ENCODE measurements around the gene ADGRF4. TPM values are rescaled to one million over a fixed set of nuclear protein-coding genes. Genes with fewer than 3 reads are reported as not detected.
"Not testable (repeated sequence)": the region's sequence is repeated elsewhere in the genome, so short reads cannot be mapped to it uniquely, and the experiment has no call there.

The ADGRF4 gene
- total RNA-seq, 1 donor: not detected

DNA sequence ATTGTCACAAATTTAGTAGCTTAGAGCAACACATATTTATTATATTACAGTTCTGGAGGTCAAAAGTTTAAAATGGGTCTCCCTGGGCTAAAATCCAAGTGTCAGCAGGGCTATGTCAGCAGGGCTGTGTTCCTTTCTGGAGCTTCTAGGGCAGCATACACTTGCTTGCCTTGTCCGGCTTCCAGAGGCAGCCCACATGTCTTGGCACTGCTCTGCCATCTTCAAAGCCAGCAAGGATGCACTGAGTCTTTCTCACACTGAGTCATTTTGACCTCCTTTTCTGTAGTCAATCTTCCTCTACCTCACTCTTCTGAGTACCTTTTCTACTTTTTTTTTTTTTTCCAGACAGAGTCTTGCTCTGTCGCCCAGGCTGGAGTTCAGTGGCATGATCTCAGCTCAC is 39.0 kb downstream of the ADGRF4 start:
- Histone ChIP-seq H3K4me3 (ENCODE audit: low read length) (no peak overlapping the region), H3K4me1 (ENCODE audit: insufficient read depth, low read length) (no peaks in the 10 kb centered on the region), H3K27me3 (ENCODE audit: insufficient read depth, low read length) (no peaks in the 10 kb centered on the region), H3K9me3 (ENCODE audit: low read depth, low read length) (no peaks in the 10 kb centered on the region)

DNA sequence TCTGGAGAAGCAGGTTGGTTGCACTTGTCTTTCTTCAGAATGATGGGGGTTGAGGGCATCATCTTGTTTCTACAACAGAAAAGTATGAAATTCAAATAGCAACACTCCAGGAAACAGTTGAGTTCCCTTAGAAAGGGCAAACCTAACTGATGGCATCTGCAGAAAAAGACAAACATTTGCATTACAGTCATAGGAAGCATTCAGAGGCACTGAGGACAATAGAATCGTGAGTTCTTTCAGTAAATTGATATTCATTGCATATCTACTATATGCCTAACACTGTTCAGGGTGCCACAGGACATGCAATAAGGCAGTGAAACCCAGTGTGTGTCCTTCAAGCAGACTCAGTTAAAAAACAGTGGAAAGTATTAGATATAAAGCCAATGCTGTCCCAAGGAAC is 42.3 kb downstream of the ADGRF4 start:
- H3K4me1 ChIP-seq (ENCODE audit: insufficient read depth, low read length): no peaks in the 10 kb centered on the region
- H3K9me3 ChIP-seq (ENCODE audit: low read depth, low read length): no peaks in the 10 kb centered on the region
- H3K27me3 ChIP-seq (ENCODE audit: insufficient read depth, low read length): no peaks in the 10 kb centered on the region
- no peak overlapping the region for H3K4me3 ChIP-seq (ENCODE audit: low read length)

DNA sequence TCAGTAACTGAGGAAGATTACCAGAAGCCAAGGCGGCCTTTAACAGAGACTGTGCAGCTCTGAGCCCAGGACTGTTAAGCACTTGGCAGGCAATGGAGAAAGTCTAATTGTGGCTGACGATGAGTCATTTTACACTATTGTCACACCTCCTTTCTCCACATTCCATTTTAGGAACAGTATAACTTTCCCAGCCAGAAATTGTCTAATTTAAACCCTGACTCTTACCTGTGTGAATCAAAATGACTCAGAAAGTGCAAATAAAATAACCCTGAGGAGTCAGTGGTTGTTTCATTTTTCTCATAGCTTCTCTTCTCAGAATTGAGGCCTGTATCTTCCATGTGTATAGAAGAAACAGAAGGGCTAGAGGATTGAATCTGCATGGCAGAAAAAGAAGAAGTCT is 43.4 kb downstream of the ADGRF4 start:
- Histone ChIP-seq H3K9me3 (ENCODE audit: low read depth, low read length) (no peaks in the 10 kb centered on the region), H3K4me3 (ENCODE audit: low read length) (no peak overlapping the region), H3K27me3 (ENCODE audit: insufficient read depth, low read length) (no peaks in the 10 kb centered on the region), H3K4me1 (ENCODE audit: insufficient read depth, low read length) (no peaks in the 10 kb centered on the region)

DNA sequence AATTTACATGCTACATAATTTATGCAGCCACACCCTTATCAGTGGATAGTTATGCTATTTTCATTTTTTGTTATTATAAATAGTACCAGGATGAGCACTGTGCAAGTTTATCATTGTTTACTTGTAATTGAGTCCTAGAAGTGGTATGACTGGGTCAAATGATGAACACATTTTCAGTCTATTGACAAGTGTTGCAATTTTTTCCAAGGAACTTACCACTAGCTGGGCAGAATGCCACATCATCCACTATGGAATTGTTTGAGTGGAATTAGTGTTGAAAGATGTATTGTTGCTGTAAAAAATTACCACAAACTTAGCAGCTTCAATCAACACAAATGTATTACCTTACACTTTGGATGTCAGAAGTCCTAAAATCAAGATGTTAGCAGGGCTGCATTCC is 45.4 kb downstream of the ADGRF4 start:
- Histone ChIP-seq H3K9me3 (ENCODE audit: low read depth, low read length) (no peaks in the 10 kb centered on the region), H3K27me3 (ENCODE audit: insufficient read depth, low read length) (no peaks in the 10 kb centered on the region), H3K4me1 (ENCODE audit: insufficient read depth, low read length) (no peaks in the 10 kb centered on the region), H3K4me3 (ENCODE audit: low read length) (no peak overlapping the region)

DNA sequence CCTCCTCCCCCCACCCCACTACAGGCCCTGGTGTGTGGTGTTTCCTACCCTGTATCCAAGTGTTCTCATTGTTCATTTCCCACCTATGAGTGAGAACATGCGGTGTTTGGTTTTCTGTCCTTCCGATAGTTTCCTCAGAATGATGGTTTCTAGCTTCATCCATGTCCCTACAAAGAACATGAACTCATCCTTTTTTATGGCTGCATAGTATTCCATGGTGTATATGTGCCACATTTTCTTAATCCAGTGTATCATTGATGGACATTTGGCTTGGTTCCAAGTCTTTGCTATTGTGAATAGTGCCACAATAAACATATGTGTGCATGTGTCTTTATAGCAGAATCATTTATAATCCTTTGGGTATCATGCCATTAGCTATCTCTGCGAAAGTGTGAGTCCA is 46.9 kb downstream of the ADGRF4 start:
- not testable (repeated sequence) for H3K27me3 ChIP-seq (ENCODE audit: insufficient read depth, low read length); H3K9me3 ChIP-seq (ENCODE audit: low read depth, low read length); H3K4me3 ChIP-seq (ENCODE audit: low read length); H3K4me1 ChIP-seq (ENCODE audit: insufficient read depth, low read length)

DNA sequence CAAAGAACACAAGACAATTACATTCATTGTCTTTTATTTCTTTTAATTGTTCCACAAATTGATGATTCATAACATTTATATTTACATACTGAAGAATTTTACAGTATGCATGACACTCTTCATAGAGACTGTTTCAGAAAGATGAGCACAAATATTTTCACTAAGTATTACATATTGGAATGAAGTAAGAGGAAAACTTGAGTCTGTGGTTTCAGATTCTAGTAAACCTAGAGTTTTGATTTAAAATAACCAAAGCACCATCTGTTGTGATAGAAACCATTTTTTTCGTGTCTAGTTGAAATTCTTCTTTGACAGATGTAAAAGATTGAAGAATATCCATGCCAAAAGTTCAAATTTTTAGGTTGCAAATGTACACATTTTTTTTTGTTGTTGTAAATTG is 51.4 kb downstream of the ADGRF4 start:
- Histone ChIP-seq H3K4me3 (ENCODE audit: low read length) (no peak overlapping the region), H3K9me3 (ENCODE audit: low read depth, low read length) (no peaks in the 10 kb centered on the region), H3K27me3 (ENCODE audit: insufficient read depth, low read length) (no peaks in the 10 kb centered on the region), H3K4me1 (ENCODE audit: insufficient read depth, low read length) (no peaks in the 10 kb centered on the region)

DNA sequence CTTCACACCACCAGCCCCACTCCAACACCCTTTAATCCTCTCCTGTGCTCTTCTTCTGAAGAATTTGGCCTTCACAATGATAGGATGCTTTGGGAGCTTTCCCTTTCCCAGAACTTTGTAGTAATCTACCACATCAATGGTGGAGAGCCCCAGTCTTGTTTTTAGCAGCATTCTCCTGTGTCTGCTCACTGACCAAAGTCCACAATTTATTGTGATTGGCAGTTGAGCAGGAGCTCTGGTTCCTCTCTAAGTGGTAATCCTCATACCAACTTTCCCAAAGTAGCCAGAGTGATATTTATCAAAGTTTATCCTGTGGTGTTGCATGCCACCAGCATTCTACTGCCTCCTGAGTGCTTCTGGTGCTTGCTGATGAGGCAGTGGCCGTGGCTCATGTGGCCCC is 54.4 kb downstream of the ADGRF4 start:
- no peaks in the 10 kb centered on the region for H3K27me3 ChIP-seq (ENCODE audit: insufficient read depth, low read length)
- no peaks in the 10 kb centered on the region for H3K9me3 ChIP-seq (ENCODE audit: low read depth, low read length)
- no peaks in the 10 kb centered on the region for H3K4me1 ChIP-seq (ENCODE audit: insufficient read depth, low read length)
- no peak overlapping the region for H3K4me3 ChIP-seq (ENCODE audit: low read length)

DNA sequence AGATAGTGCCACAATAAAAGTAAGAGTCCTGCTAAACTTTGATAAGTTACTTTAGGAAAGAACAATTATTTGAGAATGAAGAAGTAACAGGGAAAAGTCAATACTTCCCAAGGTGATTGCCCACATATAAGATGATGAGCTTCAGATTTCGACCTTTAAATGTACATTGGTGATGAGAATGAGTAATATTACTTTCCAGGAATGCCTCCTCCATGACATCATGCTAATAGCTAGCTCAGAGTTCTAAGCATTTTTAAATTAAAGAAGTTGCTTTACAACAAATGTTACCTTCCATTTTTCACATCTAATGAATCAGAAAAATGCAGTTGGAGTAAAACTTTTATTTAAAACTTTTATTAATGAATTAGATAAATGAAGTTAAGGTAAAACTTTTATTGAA is 61.0 kb downstream of the ADGRF4 start:
- Histone ChIP-seq H3K4me3 (ENCODE audit: low read length) (no peak overlapping the region), H3K9me3 (ENCODE audit: low read depth, low read length) (no peaks in the 10 kb centered on the region), H3K4me1 (ENCODE audit: insufficient read depth, low read length) (no peaks in the 10 kb centered on the region), H3K27me3 (ENCODE audit: insufficient read depth, low read length) (no peaks in the 10 kb centered on the region)

DNA sequence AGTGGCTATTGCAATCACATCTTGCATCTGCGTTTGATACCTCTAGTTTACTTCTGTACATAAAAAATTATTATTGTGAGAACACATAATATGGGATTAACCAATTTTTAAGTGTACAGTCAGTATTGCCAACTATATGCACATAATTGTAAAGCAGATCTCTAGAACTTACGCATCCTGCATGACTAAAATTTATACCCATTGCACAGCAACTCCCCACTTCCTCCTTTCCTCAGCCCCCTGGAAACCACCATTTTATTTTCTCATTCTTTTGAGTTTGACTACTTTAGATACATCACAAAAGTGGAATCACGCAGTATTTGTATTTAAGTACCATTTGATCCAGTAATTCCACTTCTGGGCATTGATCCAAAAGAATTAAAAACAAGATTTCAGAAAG is 64.1 kb downstream of the ADGRF4 start:
- peaks cover 4% of the 10 kb centered on the region for H3K27me3 ChIP-seq (ENCODE audit: insufficient read depth, low read length)
- no peak overlapping the region for H3K4me3 ChIP-seq (ENCODE audit: low read length)
- no peaks in the 10 kb centered on the region for H3K9me3 ChIP-seq (ENCODE audit: low read depth, low read length)
- H3K4me1 ChIP-seq (ENCODE audit: insufficient read depth, low read length): no peaks in the 10 kb centered on the region

DNA sequence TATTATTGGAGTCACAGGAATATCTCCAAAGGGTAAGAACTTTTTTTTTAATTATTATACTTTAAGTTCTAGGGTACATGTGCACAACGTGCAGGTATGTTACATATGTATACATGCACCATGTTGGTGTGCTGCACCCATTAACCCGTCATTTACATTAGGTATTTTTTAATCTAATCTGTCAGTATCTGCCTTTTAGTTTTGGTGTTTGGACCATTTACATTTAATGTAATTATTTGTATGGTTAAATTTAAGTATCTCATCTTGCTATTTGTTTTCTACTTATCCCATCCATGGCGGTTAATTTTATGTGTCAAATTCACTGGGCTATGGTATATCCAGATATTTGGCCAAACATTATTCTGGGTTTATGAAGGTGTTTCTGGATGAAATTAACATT is 68.1 kb downstream of the ADGRF4 start:
- Histone ChIP-seq H3K9me3 (ENCODE audit: low read depth, low read length) (no peaks in the 10 kb centered on the region), H3K27me3 (ENCODE audit: insufficient read depth, low read length) (peaks cover 6% of the 10 kb centered on the region)

DNA sequence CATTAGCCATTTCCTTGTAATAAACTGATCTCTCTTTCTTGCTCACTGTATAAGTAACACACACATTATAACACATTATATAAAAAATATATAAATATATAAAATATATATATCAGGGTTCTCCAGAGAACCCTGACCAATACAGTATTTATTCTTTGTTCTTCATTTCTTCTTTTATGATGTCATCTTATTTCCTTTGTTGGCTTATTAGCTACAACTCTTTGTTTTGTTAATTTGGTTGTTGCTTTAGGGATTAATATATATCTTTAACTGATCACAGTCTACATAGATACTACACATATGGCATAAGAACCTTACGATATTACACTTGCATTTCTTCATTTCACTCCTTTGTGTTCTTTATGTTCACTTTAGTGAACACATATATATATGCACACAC is 68.7 kb downstream of the ADGRF4 start:
- Histone ChIP-seq H3K9me3 (ENCODE audit: low read depth, low read length) (no peaks in the 10 kb centered on the region), H3K27me3 (ENCODE audit: insufficient read depth, low read length) (peaks cover 6% of the 10 kb centered on the region), H3K4me1 (ENCODE audit: insufficient read depth, low read length) (no peaks in the 10 kb centered on the region), H3K4me3 (ENCODE audit: low read length) (no peak overlapping the region)

More for the DNA sequence above, 68.1 kb downstream of the ADGRF4 start:
- no peaks in the 10 kb centered on the region for H3K4me1 ChIP-seq (ENCODE audit: insufficient read depth, low read length)
- H3K4me3 ChIP-seq (ENCODE audit: low read length): no peak overlapping the region

DNA sequence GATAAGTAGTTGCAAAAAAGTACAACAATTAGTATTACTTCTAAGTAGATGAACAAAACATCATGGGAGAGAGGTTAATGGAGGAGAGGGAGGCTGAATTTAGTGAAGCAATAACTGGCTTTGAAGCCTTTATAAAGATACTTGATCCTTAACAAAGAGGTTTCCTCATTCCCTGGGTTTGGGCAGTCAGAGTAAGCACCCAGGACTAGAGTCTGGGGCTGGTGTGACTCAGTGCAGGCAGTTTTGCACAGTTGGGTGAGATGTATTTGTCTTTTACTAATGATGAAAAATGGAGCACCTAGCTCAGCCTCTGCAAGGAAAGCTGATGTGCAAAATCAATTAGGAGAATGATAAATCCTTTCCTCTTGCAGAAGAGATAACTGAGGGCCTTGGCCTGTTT is 71.6 kb downstream of the ADGRF4 start:
- Histone ChIP-seq H3K4me1 (ENCODE audit: insufficient read depth, low read length) (no peaks in the 10 kb centered on the region), H3K4me3 (ENCODE audit: low read length) (no peak overlapping the region), H3K27me3 (ENCODE audit: insufficient read depth, low read length) (peaks cover 6% of the 10 kb centered on the region), H3K9me3 (ENCODE audit: low read depth, low read length) (no peaks in the 10 kb centered on the region)

Other genes with a start within 250 kb of the ADGRF4 start
- 42.8 TPM for gene CD2AP, start 220.8 kb upstream of the ADGRF4 start, total RNA-seq
- gene OPN5, start 83.5 kb downstream of the ADGRF4 start, total RNA-seq: not detected